ENCODE measurements around the gene ARHGAP36. TPM values are rescaled to one million over a fixed set of nuclear protein-coding genes. Genes with fewer than 3 reads are reported as not detected.

The ARHGAP36 gene
- total RNA-seq, 1 donor from 2014 or later, result 0.27 TPM

DNA sequence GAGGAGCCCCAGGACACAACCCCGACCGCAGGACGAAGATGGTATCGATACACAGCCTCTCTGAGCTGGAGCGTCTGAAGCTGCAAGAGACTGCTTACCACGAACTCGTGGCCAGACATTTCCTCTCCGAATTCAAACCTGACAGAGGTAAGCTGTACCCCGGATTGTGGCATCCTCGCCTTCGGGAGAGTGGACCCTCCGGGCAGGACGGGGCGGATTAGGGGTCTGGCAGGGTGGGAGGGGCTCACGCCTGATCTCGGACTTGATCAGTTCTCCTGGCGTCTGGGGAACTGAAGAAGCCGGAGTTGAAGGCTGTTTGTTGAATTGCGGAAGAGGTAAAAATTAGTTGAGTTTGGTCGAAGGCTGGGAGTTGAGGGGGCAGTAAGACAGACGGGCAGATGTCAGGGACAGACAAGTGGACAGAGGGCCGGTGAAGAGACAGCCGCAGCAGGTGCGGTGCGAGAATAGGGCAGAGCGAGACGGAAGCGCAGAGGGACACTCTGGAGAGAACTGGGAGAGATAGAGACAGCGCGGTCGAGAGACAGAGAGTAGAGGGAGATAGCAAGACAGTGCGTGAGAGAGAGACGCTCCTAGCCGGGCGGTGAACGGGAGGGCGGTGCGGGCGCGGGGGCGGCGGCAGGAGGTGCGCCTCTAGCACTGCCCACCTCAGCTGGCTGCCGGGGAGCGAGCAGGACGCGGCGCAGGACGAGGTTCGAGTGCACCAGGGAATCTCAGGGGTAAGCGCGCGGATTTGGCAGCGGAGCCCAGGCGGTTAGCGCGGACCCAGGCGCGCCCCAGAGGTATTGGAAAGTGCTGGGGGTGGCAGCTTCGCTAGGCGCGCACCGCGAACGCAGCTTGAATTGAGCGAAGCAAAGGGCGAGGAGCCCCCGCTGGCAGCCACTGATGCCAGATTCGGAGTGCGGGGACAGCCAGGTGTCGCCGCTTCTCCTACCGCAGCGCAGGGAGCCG, 23.9 kb downstream of the ARHGAP36 start:
- TF ChIP-seq, protein P1, sequence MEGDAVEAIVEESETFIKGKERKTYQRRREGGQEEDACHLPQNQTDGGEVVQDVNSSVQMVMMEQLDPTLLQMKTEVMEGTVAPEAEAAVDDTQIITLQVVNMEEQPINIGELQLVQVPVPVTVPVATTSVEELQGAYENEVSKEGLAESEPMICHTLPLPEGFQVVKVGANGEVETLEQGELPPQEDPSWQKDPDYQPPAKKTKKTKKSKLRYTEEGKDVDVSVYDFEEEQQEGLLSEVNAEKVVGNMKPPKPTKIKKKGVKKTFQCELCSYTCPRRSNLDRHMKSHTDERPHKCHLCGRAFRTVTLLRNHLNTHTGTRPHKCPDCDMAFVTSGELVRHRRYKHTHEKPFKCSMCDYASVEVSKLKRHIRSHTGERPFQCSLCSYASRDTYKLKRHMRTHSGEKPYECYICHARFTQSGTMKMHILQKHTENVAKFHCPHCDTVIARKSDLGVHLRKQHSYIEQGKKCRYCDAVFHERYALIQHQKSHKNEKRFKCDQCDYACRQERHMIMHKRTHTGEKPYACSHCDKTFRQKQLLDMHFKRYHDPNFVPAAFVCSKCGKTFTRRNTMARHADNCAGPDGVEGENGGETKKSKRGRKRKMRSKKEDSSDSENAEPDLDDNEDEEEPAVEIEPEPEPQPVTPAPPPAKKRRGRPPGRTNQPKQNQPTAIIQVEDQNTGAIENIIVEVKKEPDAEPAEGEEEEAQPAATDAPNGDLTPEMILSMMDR (IDR thresholded peaks at IDR 0.05; ENCODE audit: partially characterized antibody, unreplicated experiment), result no peak
- no peaks in the 10 kb centered on the region for H3K36me3 Mint-ChIP-seq (ENCODE audit: unreplicated experiment)
- H3K4me3 Mint-ChIP-seq (ENCODE audit: unreplicated experiment), result peak overlapping the region; percentile 92
- peak; percentile 32 for DNase-seq
- peaks cover 4% of the 10 kb centered on the region for H3K9me3 Mint-ChIP-seq (ENCODE audit: unreplicated experiment)
- no peak overlapping the region for H3K27ac Mint-ChIP-seq (ENCODE audit: unreplicated experiment)
- peaks cover 2% of the 10 kb centered on the region for H3K4me1 Mint-ChIP-seq (ENCODE audit: low read depth, unreplicated experiment)
- peaks cover 10% of the 10 kb centered on the region for H3K27me3 Mint-ChIP-seq (ENCODE audit: unreplicated experiment)

DNA sequence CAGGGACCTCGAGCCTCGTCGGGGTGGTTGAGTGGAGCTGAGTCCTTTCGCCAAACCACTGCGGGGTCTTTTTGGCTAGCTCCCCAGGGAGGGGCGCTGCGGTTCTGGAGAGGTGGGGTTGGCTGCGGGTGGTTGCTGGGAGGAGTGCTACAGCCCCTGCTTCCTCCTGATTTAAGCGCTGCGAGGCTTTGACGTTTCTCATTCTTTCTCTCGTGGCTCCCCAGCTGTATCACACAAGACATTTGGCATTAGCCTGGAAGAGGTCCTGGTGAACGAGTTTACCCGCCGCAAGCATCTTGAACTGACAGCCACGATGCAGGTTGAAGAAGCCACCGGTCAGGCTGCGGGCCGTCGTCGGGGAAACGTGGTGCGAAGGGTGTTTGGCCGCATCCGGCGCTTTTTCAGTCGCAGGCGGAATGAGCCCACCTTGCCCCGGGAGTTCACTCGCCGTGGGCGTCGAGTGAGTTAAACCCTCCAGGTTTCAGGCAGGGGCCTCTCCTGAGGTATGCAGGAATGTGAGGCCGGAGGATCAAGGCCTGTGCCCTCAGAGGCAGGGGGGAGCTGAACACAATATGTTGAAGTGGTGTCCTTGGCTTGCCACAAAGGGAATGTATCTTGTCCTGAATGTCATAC, 25.5 kb downstream of the ARHGAP36 start:
- DNase-seq, result no peak
- Mint-ChIP-seq H3K36me3 (ENCODE audit: unreplicated experiment) (no peaks in the 10 kb centered on the region), H3K9me3 (ENCODE audit: unreplicated experiment) (peaks cover 4% of the 10 kb centered on the region), H3K27ac (ENCODE audit: unreplicated experiment) (no peak overlapping the region), H3K4me3 (ENCODE audit: unreplicated experiment) (peak overlapping the region; percentile 15), H3K27me3 (ENCODE audit: unreplicated experiment) (peaks cover 10% of the 10 kb centered on the region), H3K4me1 (ENCODE audit: low read depth, unreplicated experiment) (peaks cover 2% of the 10 kb centered on the region)
- TF ChIP-seq, protein P1 (IDR thresholded peaks at IDR 0.05; ENCODE audit: partially characterized antibody, unreplicated experiment), result no peak

DNA sequence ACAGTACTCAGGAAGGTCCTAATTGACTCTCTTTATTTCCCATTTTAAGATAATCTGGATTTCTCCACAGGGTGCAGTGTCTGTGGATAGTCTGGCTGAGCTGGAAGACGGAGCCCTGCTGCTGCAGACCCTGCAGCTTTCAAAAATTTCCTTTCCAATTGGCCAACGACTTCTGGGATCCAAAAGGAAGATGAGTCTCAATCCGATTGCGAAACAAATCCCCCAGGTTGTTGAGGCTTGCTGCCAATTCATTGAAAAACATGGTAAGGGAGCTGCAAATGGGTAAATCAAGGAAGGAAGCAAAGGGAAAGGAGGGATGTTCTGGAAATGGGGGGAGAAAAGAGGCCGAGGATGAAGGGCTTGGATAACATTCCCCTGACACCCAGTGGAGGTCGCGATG, 26.0 kb downstream of the ARHGAP36 start:
- DNase-seq, result no peak
- no peak overlapping the region for H3K27ac Mint-ChIP-seq (ENCODE audit: unreplicated experiment)
- H3K27me3 Mint-ChIP-seq (ENCODE audit: unreplicated experiment), result peaks cover 13% of the 10 kb centered on the region
- H3K4me3 Mint-ChIP-seq (ENCODE audit: unreplicated experiment), result peak overlapping the region; percentile 15
- TF ChIP-seq, protein P1 (IDR thresholded peaks at IDR 0.05; ENCODE audit: partially characterized antibody, unreplicated experiment), result no peak
- H3K36me3 Mint-ChIP-seq (ENCODE audit: unreplicated experiment), result no peaks in the 10 kb centered on the region
- H3K9me3 Mint-ChIP-seq (ENCODE audit: unreplicated experiment), result peaks cover 4% of the 10 kb centered on the region
- peaks cover 2% of the 10 kb centered on the region for H3K4me1 Mint-ChIP-seq (ENCODE audit: low read depth, unreplicated experiment)

DNA sequence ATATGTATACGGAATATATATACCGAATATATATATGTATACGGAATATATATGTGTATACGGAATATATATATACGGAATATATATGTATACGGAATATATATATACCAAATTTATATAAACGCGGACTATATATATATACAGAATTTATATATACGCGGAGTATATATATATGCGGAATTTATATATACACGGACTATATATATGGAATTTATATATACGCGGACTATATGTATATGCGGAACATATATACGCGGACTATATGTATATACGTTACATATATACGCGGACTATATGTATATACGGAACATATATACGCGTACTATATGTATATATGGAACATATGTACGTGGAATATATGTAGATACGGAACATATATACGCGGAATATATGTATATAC, 78.6 kb downstream of the ARHGAP36 start:
- no peaks in the 10 kb centered on the region for H3K27me3 Mint-ChIP-seq (ENCODE audit: unreplicated experiment)
- no peaks in the 10 kb centered on the region for H3K4me1 Mint-ChIP-seq (ENCODE audit: low read depth, unreplicated experiment)
- no peak for DNase-seq
- H3K27ac Mint-ChIP-seq (ENCODE audit: unreplicated experiment), result no peak overlapping the region
- TF ChIP-seq, protein P1 (IDR thresholded peaks at IDR 0.05; ENCODE audit: partially characterized antibody, unreplicated experiment), result no peak
- no peaks in the 10 kb centered on the region for H3K36me3 Mint-ChIP-seq (ENCODE audit: unreplicated experiment)
- H3K9me3 Mint-ChIP-seq (ENCODE audit: unreplicated experiment), result no peaks in the 10 kb centered on the region
- H3K4me3 Mint-ChIP-seq (ENCODE audit: unreplicated experiment), result no peak overlapping the region

DNA sequence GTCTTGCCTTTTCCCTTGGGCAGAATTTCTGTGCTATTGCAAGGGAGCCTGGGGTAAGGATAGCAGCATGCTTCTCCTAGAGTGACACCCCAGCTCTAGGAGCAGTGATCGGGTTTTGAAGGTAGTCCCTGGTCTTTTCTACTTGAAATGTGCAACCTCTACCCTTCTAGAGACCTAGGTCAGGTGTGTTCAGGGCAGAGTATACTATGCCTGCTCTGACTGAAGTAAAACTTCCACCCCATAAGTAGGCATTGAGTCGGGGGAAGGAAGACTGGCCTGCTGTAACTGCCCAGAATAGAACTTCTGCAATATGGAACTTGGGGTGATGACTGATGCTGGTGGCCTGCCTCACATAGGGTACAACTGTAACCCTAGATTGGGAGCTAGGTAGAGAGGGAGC, 80.9 kb downstream of the ARHGAP36 start:
- no peaks in the 10 kb centered on the region for H3K36me3 Mint-ChIP-seq (ENCODE audit: unreplicated experiment)
- DNase-seq, result no peak
- H3K9me3 Mint-ChIP-seq (ENCODE audit: unreplicated experiment), result no peaks in the 10 kb centered on the region
- no peak overlapping the region for H3K4me3 Mint-ChIP-seq (ENCODE audit: unreplicated experiment)
- no peaks in the 10 kb centered on the region for H3K4me1 Mint-ChIP-seq (ENCODE audit: low read depth, unreplicated experiment)
- no peak overlapping the region for H3K27ac Mint-ChIP-seq (ENCODE audit: unreplicated experiment)
- TF ChIP-seq, protein P1 (IDR thresholded peaks at IDR 0.05; ENCODE audit: partially characterized antibody, unreplicated experiment), result no peak
- H3K27me3 Mint-ChIP-seq (ENCODE audit: unreplicated experiment), result no peaks in the 10 kb centered on the region

Data from glutamatergic neuron (in vitro differentiated cells).